A673 (cell line): ENCODE results near the gene RANBP3L. TPM values are rescaled to one million over a fixed set of nuclear protein-coding genes. Genes with fewer than 3 reads are reported as not detected.

ENCODE experiments used
- BruUV-seq: library from RNA; stranded (reverse); fragments of 400-500 nt; replicated peaks from 2 replicates; lab custom pipeline; 2021; lab: Mats Ljungman, UMichigan
- CTCF ChIA-PET: fragments of 300-600 bp; sonication (Branson Sonifier 250); formaldehyde crosslinking; loops from one replicate; lab custom pipeline; 2022; ENCODE audit warnings: antibody characterized with exemption; lab: Charles Lee
- POLR2A ChIA-PET: fragments of 300-600 bp; sonication (Branson Sonifier 250); formaldehyde crosslinking; loops from one replicate; lab custom pipeline; 2022; ENCODE audit warnings: antibody characterized with exemption; ENCODE audit not compliant: low non-redundant PET; lab: Charles Lee
- DNase-seq: peaks from one replicate; pipeline ENCODE4 v3.0.0-alpha.2; 2015; ENCODE audit warnings: low spot score
- H3K27ac ChIP-seq: fragments of 200-600 bp; sonication (generic); 2 replicates; pipeline ENCODE4 v1.5.1; 2016; ENCODE audit warnings: mixed run types, low read depth, mild to moderate bottlenecking, mixed read lengths, antibody characterized with exemption, low read length; ENCODE audit not compliant: poor library complexity, severe bottlenecking
- H3K27me3 ChIP-seq: fragments of 200-600 bp; sonication (generic); replicated peaks from 2 replicates; pipeline ENCODE4 v1.6.1; 2017; ENCODE audit warnings: mixed run types, low read depth, mild to moderate bottlenecking, mixed read lengths, antibody characterized with exemption, low read length; ENCODE audit not compliant: insufficient read depth, poor library complexity
- H3K36me3 ChIP-seq: fragments of 200-600 bp; sonication (generic); 2 replicates; pipeline ENCODE4 v1.6.1; 2016; ENCODE audit warnings: mixed run types, mild to moderate bottlenecking, mixed read lengths, antibody characterized with exemption, low read length; ENCODE audit not compliant: insufficient read depth, poor library complexity, severe bottlenecking
- H3K4me1 ChIP-seq: fragments of 200-600 bp; sonication (generic); 2 replicates; pipeline ENCODE4 v1.6.1; 2017; ENCODE audit warnings: mixed run types, mild to moderate bottlenecking, mixed read lengths, antibody characterized with exemption, low read length; ENCODE audit not compliant: insufficient read depth, poor library complexity, severe bottlenecking
- H3K4me3 ChIP-seq: fragments of 200-600 bp; sonication (generic); 2 replicates; pipeline ENCODE4 v1.5.1; 2016; ENCODE audit warnings: low read depth, mixed run types, mild to moderate bottlenecking, mixed read lengths, low read length; ENCODE audit not compliant: poor library complexity, severe bottlenecking
- H3K9me3 ChIP-seq: fragments of 200-600 bp; sonication (generic); 2 replicates; pipeline ENCODE4 v1.6.1; 2016; ENCODE audit warnings: mixed run types, low read depth, mild to moderate bottlenecking, mixed read lengths, antibody characterized with exemption, low read length; ENCODE audit not compliant: poor library complexity, severe bottlenecking
- CTCF ChIP-seq: fragments of 300-800, 200-600 bp; sonication (generic); conservative IDR thresholded peaks from 2 replicates; pipeline ENCODE4 v1.5.1; 2017; ENCODE audit warnings: low read depth, mild to moderate bottlenecking, antibody characterized with exemption, low read length, moderate library complexity, mixed read lengths
- EZH2 ChIP-seq: fragments of 200-600 bp; sonication (generic); IDR thresholded peaks from 2 replicates; pipeline ENCODE4 v1.6.1; 2017; ENCODE audit warnings: borderline replicate concordance, low read depth, mild to moderate bottlenecking, mixed read lengths, antibody characterized with exemption, low read length; ENCODE audit not compliant: poor library complexity, severe bottlenecking
- intact Hi-C: fragments of 100-400 bp; cut with micrococcal nuclease; formaldehyde crosslinking; loops from one replicate; pipeline ENCODE4 v1.10.0; 2022; ENCODE audit not compliant: unreplicated experiment
- total RNA-seq: library from RNA; stranded (reverse); gene quantifications from 2 replicates; pipeline ENCODE4 v1.2.3, GENCODE V29; 2021

Gene RANBP3L
- total RNA-seq, 1 experiment from 2014 or later: not detected

- H3K9me3 ChIP-seq: no peaks in the 10 kb centered on the region
- BruUV-seq: no TSS peak
- POLR2A ChIA-PET: no interaction called here
- H3K27me3 ChIP-seq: no peaks in the 10 kb centered on the region
- no peak overlapping the region for H3K4me3 ChIP-seq
- H3K4me1 ChIP-seq: peaks cover 13% of the 10 kb centered on the region
- intact Hi-C loops: no loop called here
- no peak for TF ChIP-seq CTCF
- no peak for TF ChIP-seq EZH2
- no peaks in the 10 kb centered on the region for H3K36me3 ChIP-seq
- no peak overlapping the region for H3K27ac ChIP-seq
- CTCF ChIA-PET: no interaction called here
- no peak for DNase-seq
Measured at GRCh38 chr5:36232533-36232932, 69.2 kb downstream of the RANBP3L start.

DNA sequence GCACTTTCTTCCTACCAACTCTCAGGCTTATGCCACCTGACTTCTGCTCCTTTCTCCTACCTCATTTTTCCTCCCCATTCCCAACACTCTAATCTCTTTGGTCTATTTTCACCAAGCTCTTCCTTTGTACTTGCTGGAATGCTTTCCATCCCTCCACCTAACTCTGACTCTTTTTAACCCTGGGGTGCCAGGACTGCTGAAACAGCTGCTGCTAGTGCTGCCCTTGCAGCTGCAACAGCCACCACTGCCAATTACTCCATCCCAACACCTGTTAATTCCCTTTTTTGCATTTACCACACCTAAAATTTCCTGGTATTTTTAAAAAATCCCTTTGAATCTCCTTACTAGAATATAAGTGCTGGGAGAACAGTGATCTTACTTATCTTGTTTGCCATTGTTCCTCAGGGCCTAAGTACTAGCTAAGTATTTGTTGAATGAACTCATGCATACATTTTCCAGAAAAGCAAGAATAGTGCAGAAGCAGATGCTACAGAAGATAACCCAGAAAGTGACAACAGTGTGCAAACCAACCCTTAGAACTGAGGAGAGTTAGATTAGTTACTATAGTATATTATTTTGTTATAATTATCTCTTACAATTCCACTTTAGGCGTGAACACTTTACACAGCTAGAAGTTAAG lies 71.4 kb downstream of the RANBP3L start:
- no peaks in the 10 kb centered on the region for H3K27me3 ChIP-seq
- CTCF ChIA-PET: no interaction called here
- POLR2A ChIA-PET: no interaction called here
- no peak overlapping the region for H3K4me3 ChIP-seq
- DNase-seq: no peak
- intact Hi-C loops: no loop called here
- no TSS peak for BruUV-seq
- H3K9me3 ChIP-seq: no peaks in the 10 kb centered on the region
- no peak overlapping the region for H3K27ac ChIP-seq
- no peak for TF ChIP-seq EZH2
- no peak for TF ChIP-seq CTCF
- peaks cover 7% of the 10 kb centered on the region for H3K4me1 ChIP-seq
- H3K36me3 ChIP-seq: no peaks in the 10 kb centered on the region

DNA sequence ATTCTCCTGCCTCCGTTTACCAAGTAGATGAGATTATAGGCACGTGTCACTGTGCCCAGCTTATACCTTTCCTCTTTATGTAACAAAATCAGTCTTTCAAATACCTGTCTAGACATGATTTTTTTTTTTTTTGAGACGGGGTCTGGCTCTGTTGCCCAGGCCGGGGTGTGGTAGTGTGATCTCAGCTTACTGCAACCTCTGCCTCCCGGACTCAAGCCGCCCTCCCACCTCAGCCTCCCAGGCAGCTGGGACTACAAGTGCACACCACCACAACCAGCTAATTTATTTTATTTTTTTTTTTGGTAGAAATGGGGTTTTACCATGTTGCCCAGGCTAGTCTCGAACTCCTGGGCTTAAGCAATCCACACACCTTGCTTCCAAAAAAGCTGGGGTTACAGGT lies 73.2 kb downstream of the RANBP3L start:
- Histone ChIP-seq H3K27ac (no peak overlapping the region), H3K4me3 (no peak overlapping the region), H3K9me3 (no peaks in the 10 kb centered on the region), H3K36me3 (no peaks in the 10 kb centered on the region), H3K27me3 (no peaks in the 10 kb centered on the region), H3K4me1 (peaks cover 6% of the 10 kb centered on the region)
- intact Hi-C loops: no loop called here
- no TSS peak for BruUV-seq
- CTCF ChIA-PET: interaction anchor here (1.2 kb wide), 1 partner anchor 149 kb away, joined by 5 read pairs; no protein-coding TSS in a partner anchor
- no peak for TF ChIP-seq EZH2
- TF ChIP-seq CTCF: no peak
- POLR2A ChIA-PET: no interaction called here
- no peak for DNase-seq
